Stimulated activated CD4-positive, alpha-beta T cell treated with anti-CD3 and anti-CD28 coated beads, Interleukin-2, amount 100 ng/mL, for 4 hours (primary cell): ENCODE results near the gene STK38L.
"Not testable (repeated sequence)": the region's sequence is repeated elsewhere in the genome, so short reads cannot be mapped to it uniquely, and the experiment has no call there.

Experiments
- DNase-seq: peaks from one replicate; pipeline ENCODE4 v3.0.0-alpha.2; 2020; ENCODE audit warnings: low read depth

Gene STK38L

DNA sequence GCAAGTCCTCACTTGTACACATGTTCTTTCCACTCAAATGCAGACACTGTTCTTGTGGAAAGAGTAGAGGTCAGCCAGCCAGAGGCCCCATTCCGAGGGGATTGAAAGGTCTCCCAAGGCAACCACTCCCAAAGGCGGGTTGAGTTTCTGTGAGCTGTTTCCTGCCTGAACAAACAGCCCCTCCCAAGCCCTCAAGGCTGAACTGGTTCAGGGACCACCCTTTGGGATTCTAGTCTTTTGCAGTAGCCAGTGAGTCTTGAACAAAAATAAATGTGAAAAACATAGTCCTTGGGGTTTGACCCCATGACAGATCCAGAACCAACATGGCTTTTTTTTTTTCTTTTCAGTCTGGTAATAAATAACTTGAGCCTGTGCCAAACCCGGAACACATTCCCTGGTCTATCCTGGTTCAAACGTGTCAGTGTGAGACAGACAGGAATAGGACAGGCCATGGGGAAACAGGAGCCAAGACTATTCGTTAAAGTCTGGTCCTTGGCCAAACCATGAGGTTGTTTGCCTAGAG lies 17.6 kb upstream of the STK38L start:
- DNase-seq: no peak

DNA sequence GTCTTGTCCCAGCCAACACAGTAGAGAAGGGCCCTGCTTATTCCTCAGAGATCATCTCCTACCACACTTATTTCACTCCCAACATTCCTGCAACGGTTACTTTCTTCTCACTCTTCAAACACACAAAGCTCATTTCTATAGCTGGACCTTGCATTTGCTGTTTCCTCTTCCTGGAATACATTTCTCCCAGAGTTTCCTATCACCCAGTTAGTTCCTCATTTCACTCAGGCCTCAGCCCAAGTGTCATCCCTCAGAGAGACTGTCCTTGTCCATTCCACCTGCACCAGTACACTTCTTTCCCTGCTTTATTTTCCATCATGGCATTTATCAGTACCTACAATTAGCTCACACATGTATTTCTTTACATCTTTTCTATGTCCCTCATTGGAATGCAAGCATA lies 14.7 kb upstream of the STK38L start:
- no peak for DNase-seq

DNA sequence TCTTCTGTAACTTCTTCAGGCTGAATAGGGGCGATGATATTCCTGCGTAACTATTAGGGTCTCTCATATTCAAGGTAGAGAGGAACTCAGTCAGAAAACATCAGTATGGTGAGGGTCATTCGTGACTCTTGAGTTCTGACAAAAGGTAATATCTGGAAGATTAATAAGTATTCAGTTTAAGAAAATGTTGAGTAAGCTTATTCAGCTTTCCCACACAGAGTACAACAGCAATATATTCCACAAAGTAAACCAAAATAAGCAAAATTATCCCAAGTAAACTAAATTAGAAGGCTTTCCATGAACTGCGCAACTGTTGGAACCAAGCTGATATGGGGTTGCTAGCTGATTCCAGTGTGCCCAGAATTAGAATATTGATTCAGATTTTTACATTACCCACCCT lies 12.7 kb upstream of the STK38L start:
- DNase-seq: not testable (repeated sequence)

DNA sequence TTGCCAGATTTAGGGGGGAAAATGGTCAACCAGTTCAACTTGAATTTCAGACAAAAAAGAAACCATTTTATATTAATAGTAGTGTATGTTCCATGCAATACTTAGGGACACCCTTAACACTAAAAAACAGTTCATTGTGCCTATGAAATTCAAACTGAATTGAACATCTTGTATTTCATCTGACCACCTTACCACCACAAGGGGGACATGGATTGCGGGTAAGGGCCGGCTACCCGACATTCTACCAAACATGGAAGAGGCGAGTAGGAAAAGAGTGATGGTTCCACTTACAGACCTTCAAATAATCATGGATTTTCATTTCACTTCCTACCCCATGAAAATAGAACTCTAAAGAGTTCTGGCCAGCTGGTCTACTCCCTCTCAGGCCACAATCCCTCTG lies 10.3 kb upstream of the STK38L start:
- no peak for DNase-seq

DNA sequence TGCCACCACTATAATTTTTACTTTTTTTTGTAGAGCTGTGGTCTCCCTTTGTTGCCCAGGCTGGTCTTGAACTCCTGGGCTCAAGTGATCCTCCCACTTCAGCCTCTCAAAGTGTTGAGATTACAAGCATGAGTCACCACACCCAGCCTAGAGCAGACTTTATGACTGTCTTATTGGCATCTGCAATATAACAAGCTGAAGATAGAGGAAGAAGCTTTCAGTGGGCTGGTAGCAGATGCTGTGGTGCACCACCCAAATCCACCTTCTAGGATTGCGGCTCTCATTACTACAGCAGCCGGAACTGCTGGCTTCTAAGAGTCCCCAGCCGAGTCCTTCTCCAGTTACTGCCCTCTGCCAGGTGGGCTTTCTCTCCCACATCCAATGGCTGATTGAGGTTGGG lies 7.6 kb upstream of the STK38L start:
- no peak for DNase-seq

DNA sequence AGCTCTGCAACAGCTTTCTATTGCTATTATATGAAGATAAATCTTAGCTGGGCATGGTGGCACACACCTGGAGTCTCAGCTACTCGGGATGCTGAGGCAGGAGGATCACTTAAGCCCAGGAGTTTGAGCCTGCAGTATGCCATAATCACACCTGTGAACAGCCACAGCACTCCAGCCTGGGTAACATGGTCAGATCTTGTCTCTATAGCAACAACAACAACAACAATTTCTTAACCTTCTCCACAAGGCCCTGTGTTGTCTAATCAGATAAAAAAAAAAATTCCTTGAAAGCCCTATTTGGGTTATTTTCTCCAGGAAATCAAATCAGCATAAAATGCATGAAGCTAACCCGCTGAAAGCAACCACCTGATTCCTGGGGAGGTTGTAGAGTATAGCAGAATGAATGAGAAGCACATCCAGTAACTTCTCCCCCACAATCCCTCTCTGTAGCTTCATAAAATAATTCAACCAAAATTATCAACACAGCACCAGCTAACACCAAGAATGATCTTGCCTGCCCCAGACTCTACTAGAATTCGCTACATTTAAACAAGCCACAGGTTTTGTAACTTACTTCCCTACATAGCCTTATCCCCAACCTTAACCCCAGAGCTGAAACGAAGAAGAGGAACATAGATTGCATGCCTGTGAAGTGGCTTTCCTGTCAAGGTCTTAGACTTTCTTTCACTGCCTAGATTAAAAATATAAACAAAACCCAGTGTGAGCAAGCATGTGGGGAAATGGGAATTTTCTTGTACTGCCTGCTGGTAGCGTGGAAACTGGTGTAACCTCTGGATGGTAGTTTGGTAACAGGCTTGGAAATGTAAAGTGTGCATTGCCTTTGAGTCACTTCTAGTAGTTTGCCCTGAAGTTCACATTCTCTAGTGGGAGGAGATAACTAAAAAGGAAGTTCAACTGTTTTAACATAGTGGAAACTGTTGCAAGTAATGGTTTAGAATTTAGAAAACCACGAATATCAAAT lies 6.0 kb upstream of the STK38L start:
- no peak for DNase-seq

DNA sequence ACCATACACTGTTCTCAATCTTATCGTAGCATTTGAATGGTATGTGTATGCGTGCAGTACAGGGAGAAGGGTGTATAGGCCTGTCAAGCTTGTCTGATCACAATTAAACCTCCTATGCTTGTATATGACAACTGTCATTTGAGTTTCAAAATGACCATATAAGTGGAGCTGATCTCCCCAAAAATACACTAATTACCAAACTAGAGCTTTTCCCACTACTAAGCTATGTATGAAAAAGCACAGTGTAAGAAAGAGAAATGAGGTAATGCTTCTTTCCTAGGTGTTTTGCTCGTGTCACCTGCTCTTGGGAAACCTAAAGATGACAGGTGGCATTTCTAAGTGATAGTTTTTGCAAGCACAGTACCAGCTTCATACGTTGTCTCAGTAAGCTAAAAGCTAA lies 1.1 kb upstream of the STK38L start:
- DNase-seq: no peak

DNA sequence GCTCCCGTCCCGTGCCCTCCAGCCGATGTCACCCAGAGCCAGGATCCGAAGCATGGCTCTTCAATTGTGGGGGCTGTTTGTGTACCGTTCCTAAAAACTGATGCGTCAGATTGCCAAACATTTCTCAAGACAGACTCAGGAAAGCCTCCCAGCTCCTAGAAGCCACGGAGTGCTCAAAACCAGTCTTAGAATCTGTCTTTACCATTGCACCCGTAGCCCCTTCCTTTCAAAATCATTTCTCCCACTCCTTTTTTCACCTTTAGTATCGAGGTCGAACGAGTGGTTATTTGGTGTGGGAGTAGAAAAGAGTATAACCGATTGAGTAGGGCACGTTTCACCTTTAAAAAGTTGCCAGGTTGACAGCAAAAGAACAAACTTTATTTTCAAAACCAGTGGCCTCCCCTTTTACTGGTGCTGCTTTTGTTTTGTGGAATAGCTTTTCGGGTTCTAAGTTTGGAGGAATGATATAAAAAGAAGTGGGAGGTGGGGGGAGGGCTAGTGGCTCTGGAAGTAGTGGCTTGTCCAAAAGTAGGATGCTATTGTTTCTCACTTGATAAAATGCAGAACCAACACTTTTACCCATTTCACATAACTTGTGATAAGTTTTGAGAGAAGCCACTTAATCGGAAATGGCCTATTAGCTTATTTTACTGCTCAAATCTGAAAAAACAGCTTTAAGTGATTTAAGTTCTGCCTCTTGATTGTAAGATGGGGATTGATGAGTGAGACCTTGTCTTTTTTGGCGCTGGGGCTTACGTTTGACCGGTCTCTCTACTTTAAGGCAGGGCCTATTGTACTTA lies 803 bp downstream of the STK38L start:
- DNase-seq: no peak

DNA sequence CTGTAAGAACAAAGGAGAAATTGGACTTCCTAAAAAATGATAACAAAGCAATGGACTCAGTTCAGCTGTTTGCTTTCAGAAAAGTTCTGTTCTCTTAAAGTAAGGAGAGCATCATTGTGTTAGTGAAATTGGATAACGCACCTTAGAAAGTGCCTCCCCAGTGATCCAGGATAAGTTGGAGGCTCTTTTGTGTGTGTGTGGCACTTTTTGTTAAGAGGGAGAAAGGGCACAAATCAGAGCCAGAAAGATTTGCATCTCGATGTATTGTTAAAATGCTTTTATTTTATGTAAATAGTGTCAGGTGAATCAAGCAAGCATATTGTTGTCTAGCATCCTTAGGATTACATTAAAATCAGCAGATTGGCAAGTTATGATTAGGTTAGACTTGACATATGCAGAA lies 2.1 kb downstream of the STK38L start:
- DNase-seq: no peak

DNA sequence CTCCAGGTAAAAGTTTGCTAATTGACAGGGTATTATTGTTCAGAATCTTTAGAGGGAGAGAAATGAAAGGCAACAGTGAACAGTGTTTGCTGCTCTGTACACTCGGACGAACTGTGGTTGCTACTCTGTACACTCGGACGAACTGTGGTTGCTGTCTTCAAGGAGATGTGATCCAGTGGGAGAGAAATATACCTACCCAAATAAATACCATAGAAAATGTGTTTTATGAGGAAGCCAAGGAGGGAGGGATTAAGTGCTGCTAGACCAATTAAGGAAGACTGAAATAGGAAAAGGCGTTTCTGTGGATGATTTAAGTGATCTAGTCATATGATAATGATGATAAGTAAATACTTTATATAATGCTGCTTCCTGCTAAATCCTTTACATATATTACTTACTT lies 2.7 kb downstream of the STK38L start:
- DNase-seq: no peak

DNA sequence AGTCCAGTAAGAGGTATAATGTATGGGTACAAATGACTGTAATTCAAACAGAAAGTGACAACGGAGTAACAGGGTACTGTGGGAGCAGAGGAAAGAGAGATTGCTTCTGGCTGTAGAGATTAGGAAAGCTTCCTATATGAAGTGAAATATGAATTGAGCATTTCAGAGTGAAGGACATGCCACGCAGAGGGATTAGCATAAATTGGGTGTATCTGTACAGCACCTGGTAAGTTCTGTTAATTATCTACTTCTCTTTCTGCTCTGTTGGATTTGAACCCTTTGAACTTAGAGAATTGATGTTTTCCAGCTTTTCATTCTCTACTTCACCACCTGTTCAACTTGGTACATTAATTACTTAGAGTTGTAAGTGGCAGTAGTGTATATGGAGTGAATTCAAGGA lies 8.8 kb downstream of the STK38L start:
- DNase-seq: no peak

DNA sequence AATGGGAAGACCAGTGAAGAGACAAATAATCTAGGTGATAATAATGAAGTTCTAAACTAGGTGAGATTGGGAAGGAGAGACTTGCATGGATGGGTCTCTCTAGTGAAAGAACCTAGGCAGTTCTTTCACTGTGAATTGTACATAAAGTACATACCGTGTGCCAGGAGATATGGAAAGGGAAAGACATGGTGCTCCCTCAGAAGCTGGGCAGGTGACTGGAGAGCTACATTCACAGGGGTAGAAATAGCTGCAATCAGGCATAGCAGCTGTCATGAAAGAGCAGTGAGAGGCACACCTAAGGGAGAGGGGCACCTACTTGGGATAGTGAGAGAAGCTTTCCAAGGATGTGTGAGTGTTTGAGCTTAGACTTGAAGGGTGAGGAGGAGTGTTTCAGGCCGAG lies 9.3 kb downstream of the STK38L start:
- no peak for DNase-seq

DNA sequence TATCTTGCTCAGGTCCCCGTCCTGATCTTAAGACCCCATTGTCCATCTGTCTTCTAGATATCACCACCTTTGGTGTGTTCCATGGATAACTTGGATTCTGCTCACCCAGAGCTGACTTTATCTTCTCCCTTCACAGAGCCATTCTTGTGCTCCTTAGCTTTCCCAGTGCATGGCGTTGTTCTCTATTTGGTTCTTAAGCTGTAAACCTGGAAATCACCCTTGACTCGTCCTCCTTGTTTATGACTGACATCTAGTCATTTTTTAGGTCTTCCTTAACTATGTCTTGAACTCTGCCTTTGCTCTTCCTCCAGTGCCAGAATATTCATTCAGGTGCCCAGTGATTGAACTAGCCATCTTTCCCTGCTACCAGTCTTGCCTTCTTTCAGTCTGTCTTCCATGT lies 11.7 kb downstream of the STK38L start:
- no peak for DNase-seq

DNA sequence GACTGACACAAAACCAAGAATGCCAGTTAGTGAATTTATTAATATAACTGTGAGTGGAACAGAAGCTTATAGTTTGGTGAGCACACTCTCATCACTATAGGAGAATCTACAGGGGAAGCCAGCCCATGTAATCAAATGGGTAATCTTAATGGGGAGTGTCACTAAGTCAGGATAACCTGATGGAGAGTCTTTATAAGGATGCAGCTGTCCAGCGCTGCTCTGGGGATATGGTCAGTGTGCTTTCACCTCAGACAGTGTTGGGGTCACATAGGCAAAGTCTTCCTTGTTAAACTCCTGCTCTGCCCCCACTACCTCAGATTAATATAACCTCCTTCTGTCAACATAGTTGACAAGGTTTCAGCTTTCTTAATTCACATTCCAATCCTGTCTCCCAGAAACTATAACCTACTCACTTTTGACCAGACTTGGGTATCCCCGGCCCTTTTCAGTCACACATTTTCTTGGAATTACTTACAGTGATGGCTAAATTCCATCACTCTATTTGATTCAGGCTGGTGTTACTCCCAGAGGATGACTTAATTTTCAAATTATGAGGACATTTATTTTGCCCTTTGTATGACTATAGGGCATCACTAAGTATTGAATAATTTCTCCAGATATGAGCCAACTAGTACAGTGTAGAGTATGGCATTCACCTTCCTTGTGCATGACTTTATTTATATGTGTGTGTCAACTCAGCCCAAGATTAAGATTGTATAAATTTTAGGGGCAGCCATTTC lies 13.2 kb downstream of the STK38L start:
- DNase-seq: no peak

DNA sequence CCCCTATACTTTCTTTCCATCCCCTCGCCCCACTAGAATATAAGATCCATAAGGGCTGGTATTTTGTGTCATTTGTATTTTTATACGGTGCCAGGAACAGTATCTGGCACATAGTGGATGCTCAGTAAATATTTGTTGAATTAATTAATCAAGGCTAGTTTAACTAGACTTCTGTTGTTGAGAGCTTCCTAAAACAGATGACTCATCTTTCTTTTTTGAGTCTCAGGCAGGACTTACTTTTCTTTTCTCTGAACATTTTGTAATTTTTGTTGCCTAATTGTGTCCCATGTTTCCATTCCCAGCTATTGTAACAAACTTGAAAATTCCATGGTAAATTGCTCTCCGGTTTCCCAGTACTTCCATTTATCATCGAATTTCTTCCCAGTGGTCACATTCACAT lies 16.7 kb downstream of the STK38L start:
- no peak for DNase-seq

DNA sequence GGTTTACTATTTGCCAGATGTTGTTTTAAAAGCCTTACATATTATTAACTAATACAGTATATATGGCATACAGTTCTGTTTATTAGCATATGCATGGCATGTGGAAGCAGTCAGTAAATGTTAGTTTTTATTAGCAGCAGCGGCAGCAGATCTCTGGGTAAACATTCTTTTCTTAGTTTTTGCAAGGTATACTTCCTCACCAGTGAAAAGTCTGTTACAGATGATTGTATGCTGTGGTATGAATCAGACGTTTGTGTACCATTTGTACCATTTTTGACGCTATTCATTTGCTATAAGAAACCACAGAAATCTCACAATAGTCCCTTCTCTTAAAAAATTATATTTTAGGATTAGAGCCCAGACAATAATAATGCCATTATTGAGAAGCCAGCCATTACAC lies 17.8 kb downstream of the STK38L start:
- DNase-seq: no peak

DNA sequence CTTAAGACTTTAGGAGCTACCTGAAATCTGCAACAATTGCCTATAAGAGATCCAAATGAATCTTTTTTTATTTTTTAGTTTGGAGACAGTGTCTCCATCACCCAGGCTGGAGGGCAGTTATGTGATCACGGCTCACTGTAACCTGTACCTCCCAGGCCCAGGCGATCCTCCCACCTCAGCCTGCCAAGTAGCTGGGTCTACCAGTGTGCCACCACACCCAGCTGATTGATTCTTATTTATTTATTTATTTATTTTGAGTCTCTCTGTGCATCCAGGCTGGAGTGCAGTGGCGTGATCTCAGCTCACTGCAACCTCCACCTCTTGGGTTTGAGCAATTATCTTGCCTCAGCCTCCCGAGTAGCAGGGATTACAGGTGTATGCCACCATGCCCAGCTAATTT lies 26.1 kb downstream of the STK38L start:
- DNase-seq: no peak

DNA sequence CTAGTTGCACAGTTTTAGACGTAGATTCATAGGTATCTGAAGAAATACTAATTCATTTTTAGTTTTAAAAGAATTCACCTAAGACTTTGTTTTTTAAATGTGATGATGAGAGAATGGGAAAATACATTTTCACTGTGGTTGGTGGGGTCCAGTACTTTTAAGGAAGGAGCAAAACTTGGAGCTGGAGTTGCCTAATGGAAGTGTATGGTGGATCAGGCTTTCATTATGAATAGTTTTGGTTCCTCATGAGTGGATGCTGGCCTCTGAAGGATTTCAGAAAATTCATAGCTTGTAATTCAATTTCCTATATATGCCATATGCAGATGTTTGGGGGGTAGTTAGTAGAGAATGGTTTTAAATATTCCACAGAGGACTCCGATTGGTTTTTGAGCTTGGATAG lies 27.1 kb downstream of the STK38L start:
- DNase-seq: no peak

DNA sequence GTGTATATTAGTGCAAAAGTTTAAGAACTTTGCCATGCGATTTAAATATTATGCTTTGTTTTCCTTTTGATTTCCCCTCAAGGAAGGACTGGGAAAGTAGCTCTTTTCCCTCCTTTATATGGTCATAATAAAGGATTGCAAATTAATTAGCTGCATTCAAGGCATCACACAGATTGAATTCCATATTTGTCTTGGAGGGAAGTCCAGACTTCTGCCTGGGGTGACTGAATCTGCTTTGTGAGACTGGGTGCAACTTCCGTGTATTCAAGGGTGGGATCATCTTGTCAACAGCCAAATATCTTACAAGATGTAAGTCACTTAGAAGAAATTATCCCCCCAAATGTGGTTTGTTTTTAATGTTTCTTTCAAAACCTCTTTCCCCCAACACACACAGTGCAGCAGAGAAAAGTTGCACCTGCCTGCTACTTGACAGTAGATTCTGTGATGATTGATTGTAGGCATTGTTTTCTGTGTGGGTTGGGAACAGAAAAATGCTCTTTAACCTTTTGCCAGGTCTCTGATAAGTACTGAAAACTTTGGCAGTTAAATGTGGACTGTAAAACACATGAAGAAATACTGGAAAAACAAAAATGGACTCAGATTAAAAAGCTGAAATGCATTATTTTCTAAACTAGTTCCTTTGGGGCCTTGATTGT lies 28.4 kb downstream of the STK38L start:
- no peak for DNase-seq

DNA sequence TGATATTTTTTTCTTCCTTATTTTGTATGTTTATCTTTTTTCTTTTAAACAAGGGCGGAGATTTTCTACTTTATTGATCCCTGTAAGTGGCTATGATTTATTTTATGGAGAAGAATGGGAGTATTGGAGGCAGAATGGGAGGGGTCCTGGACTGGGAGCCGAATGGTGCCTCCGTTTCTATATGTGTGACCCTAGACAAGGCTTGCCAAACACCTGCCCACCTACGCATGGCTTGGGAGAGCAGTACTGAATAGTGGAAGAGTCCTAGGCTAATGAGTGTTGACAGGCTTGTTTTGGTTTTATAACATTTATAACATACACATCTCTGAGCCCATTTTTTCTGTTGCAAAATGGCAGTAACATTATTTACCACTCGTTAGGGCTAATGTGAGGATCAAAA lies 29.0 kb downstream of the STK38L start:
- DNase-seq: no peak

DNA sequence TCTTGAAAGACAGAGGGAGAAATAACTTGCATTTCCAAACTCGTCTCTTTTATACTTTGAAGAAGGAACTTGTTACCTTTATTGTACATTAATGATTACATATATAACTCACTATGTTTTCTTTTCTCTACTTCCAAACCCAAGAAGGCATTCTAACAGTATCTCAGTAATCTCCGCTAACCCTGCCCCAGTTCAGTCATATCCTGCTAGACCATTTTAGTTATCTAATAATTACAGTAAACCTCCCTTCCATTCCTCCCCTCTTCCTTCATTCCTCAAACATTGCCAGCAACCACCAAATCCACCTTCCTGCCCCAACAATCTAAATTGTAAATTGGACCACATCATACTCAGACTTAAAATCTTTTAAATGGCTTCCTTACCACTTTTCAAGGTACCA lies 30.6 kb downstream of the STK38L start:
- no peak for DNase-seq

DNA sequence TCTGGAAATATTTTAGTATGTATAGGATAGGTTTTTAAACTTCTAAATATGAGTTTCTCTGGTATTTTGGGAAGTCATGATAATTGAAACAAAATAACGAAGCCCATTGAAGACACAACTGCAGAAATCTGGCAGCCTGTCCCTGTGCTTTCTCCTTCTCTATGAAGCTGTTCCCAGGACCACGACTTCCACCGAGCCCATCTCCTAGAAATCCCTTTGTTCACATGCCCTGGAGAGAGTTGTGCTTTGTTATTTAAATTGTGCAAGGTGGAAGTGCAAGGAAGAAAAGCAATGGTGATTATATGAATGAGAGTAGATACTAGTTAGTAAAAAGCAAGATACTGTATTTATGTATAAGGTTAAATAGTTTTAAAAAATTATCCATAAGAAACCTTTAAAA lies 32.2 kb downstream of the STK38L start:
- DNase-seq: no peak
